ENCODE measurements around the gene LRRC3C.

GRCh38 chr17:39968761-39969160 is 41.2 kb downstream of the LRRC3C start:
- TF ChIP-seq CTCF (IDR thresholded peaks at IDR 0.05; ENCODE audit: low read depth, low read length, missing input control) (no peak), RAD21 (IDR thresholded peaks at IDR 0.05) (no peak)

Measured in liver (tissue), 3 donors.